ENCODE measurements around the gene SERINC5.

Gene SERINC5

GRCh38 chr5:80246995-80247729 is 8.7 kb downstream of the SERINC5 start:
- no peak for TF ChIP-seq CTCF (conservative IDR thresholded peaks at IDR 0.05; ENCODE audit: low read depth, low read length)
- H2AFZ ChIP-seq (ENCODE audit: low read depth) = peak overlapping the region; percentile 0; the same call in 1 of the 2 replicates
- H4K20me1 ChIP-seq (ENCODE audit: insufficient read depth) = no peaks in the 10 kb centered on the region
- H3K9ac ChIP-seq = peak overlapping the region; percentile 56
- H3K27me3 ChIP-seq (ENCODE audit: insufficient read depth, low read depth) = no peaks in the 10 kb centered on the region
- H3K79me2 ChIP-seq (ENCODE audit: insufficient read depth, low read depth) = peaks cover 78% of the 10 kb centered on the region
- H3K27ac ChIP-seq = peak overlapping the region; percentile 88
- peak overlapping the region; percentile 87 for H3K4me2 ChIP-seq
- H3K36me3 ChIP-seq (ENCODE audit: insufficient read depth) = no peaks in the 10 kb centered on the region; the same call in 1 of the 2 replicates
- H3K4me3 ChIP-seq (IDR thresholded peaks at IDR 0.05; ENCODE audit: insufficient read depth, low read depth, low read length) = no peak overlapping the region
- H3K4me1 ChIP-seq (ENCODE audit: low read depth, poor library complexity, severe bottlenecking) = peaks cover 67% of the 10 kb centered on the region

GRCh38 chr5:80246001-80246758 is 9.7 kb downstream of the SERINC5 start:
- H3K4me1 ChIP-seq (ENCODE audit: low read depth, poor library complexity, severe bottlenecking) = peaks cover 67% of the 10 kb centered on the region
- no peaks in the 10 kb centered on the region for H3K27me3 ChIP-seq (ENCODE audit: insufficient read depth, low read depth)
- H3K4me2 ChIP-seq = peak overlapping the region; percentile 87
- peaks cover 79% of the 10 kb centered on the region for H3K79me2 ChIP-seq (ENCODE audit: insufficient read depth, low read depth)
- TF ChIP-seq CTCF (conservative IDR thresholded peaks at IDR 0.05; ENCODE audit: low read depth, low read length) = no peak
- peaks cover 7% of the 10 kb centered on the region; the same call in 1 of the 2 replicates for H3K36me3 ChIP-seq (ENCODE audit: insufficient read depth)
- H3K27ac ChIP-seq = peak overlapping the region; percentile 88
- no peak overlapping the region for H2AFZ ChIP-seq (ENCODE audit: low read depth)
- H4K20me1 ChIP-seq (ENCODE audit: insufficient read depth) = no peaks in the 10 kb centered on the region
- peak overlapping the region; percentile 56 for H3K9ac ChIP-seq
- no peak overlapping the region for H3K4me3 ChIP-seq (IDR thresholded peaks at IDR 0.05; ENCODE audit: insufficient read depth, low read depth, low read length)

GRCh38 chr5:80243567-80243966 is 12.3 kb downstream of the SERINC5 start:
- TF ChIP-seq CTCF (conservative IDR thresholded peaks at IDR 0.05; ENCODE audit: low read depth, low read length) = no peak
- H3K4me3 ChIP-seq (IDR thresholded peaks at IDR 0.05; ENCODE audit: insufficient read depth, low read depth, low read length) = no peak overlapping the region
- peaks cover 51% of the 10 kb centered on the region for H3K4me1 ChIP-seq (ENCODE audit: low read depth, poor library complexity, severe bottlenecking)

GRCh38 chr5:80242849-80243248 is 13.0 kb downstream of the SERINC5 start:
- Histone ChIP-seq H3K36me3 (ENCODE audit: insufficient read depth) (peaks cover 7% of the 10 kb centered on the region; the same call in 1 of the 2 replicates), H3K27ac (no peak overlapping the region), H3K4me3 (IDR thresholded peaks at IDR 0.05; ENCODE audit: insufficient read depth, low read depth, low read length) (no peak overlapping the region), H3K79me2 (ENCODE audit: insufficient read depth, low read depth) (peaks cover 69% of the 10 kb centered on the region), H4K20me1 (ENCODE audit: insufficient read depth) (no peaks in the 10 kb centered on the region), H2AFZ (ENCODE audit: low read depth) (no peak overlapping the region), H3K27me3 (ENCODE audit: insufficient read depth, low read depth) (no peaks in the 10 kb centered on the region), H3K4me1 (ENCODE audit: low read depth, poor library complexity, severe bottlenecking) (peaks cover 44% of the 10 kb centered on the region), H3K4me2 (no peak overlapping the region), H3K9ac (no peak overlapping the region)
- no peak for TF ChIP-seq CTCF (conservative IDR thresholded peaks at IDR 0.05; ENCODE audit: low read depth, low read length)

More at GRCh38 chr5:80243567-80243966, 12.3 kb downstream of the SERINC5 start:
- Histone ChIP-seq H3K4me2 (no peak overlapping the region), H3K27ac (no peak overlapping the region), H4K20me1 (ENCODE audit: insufficient read depth) (no peaks in the 10 kb centered on the region), H3K79me2 (ENCODE audit: insufficient read depth, low read depth) (peaks cover 72% of the 10 kb centered on the region), H2AFZ (ENCODE audit: low read depth) (no peak overlapping the region), H3K9ac (no peak overlapping the region), H3K27me3 (ENCODE audit: insufficient read depth, low read depth) (no peaks in the 10 kb centered on the region), H3K36me3 (ENCODE audit: insufficient read depth) (peaks cover 7% of the 10 kb centered on the region; the same call in 1 of the 2 replicates)

Measured in KMS-11 (cell line).